Measurements from ENCODE around the gene CHST8.

CHST8 gene

GRCh38 chr19:33799476-33799875 is 177.7 kb downstream of the CHST8 start:
- TF ChIP-seq CTCF (IDR thresholded peaks at IDR 0.05; ENCODE audit: poor library complexity, severe bottlenecking): no peak
- Histone ChIP-seq H3K4me1 (ENCODE audit: insufficient read depth, poor library complexity, severe bottlenecking) (peaks cover 5% of the 10 kb centered on the region), H3K36me3 (ENCODE audit: low read depth) (peaks cover 31% of the 10 kb centered on the region), H3K27me3 (ENCODE audit: insufficient read depth, poor library complexity, severe bottlenecking) (no peaks in the 10 kb centered on the region), H3K9me3 (ENCODE audit: severe bottlenecking) (no peaks in the 10 kb centered on the region), H3K4me3 (ENCODE audit: severe bottlenecking) (no peak overlapping the region), H3K27ac (ENCODE audit: poor library complexity, severe bottlenecking) (no peak overlapping the region)
- DNase-seq (ENCODE audit: low spot score): no peak
- no peak for ATAC-seq (ENCODE audit: low read depth)

- Histone ChIP-seq H3K9me3 (ENCODE audit: severe bottlenecking) (no peaks in the 10 kb centered on the region), H3K4me1 (ENCODE audit: insufficient read depth, poor library complexity, severe bottlenecking) (peaks cover 5% of the 10 kb centered on the region), H3K27me3 (ENCODE audit: insufficient read depth, poor library complexity, severe bottlenecking) (no peaks in the 10 kb centered on the region), H3K36me3 (ENCODE audit: low read depth) (peaks cover 35% of the 10 kb centered on the region), H3K4me3 (ENCODE audit: severe bottlenecking) (no peak overlapping the region), H3K27ac (ENCODE audit: poor library complexity, severe bottlenecking) (no peak overlapping the region)
- TF ChIP-seq CTCF (IDR thresholded peaks at IDR 0.05; ENCODE audit: poor library complexity, severe bottlenecking): no peak
- DNase-seq (ENCODE audit: low spot score) (no peak), ATAC-seq (ENCODE audit: low read depth) (no peak)
These were observed 178.4 kb downstream of the CHST8 start for GRCh38 chr19:33800012-33800680.

GRCh38 chr19:33801411-33801810 is 179.7 kb downstream of the CHST8 start:
- H3K36me3 ChIP-seq (ENCODE audit: low read depth): peaks cover 40% of the 10 kb centered on the region
- TF ChIP-seq CTCF (IDR thresholded peaks at IDR 0.05; ENCODE audit: poor library complexity, severe bottlenecking): no peak
- no peak overlapping the region for H3K4me3 ChIP-seq (ENCODE audit: severe bottlenecking)
- ATAC-seq (ENCODE audit: low read depth): no peak
- no peak overlapping the region for H3K27ac ChIP-seq (ENCODE audit: poor library complexity, severe bottlenecking)
- no peak for DNase-seq (ENCODE audit: low spot score)
- no peaks in the 10 kb centered on the region for H3K9me3 ChIP-seq (ENCODE audit: severe bottlenecking)
- H3K4me1 ChIP-seq (ENCODE audit: insufficient read depth, poor library complexity, severe bottlenecking): peaks cover 5% of the 10 kb centered on the region
- no peaks in the 10 kb centered on the region for H3K27me3 ChIP-seq (ENCODE audit: insufficient read depth, poor library complexity, severe bottlenecking)

GRCh38 chr19:33802001-33802400 is 180.2 kb downstream of the CHST8 start:
- H3K36me3 ChIP-seq (ENCODE audit: low read depth): peaks cover 43% of the 10 kb centered on the region
- H3K4me3 ChIP-seq (ENCODE audit: severe bottlenecking): no peak overlapping the region
- H3K27ac ChIP-seq (ENCODE audit: poor library complexity, severe bottlenecking): no peak overlapping the region
- H3K4me1 ChIP-seq (ENCODE audit: insufficient read depth, poor library complexity, severe bottlenecking): peaks cover 5% of the 10 kb centered on the region
- no peak for DNase-seq (ENCODE audit: low spot score)
- H3K9me3 ChIP-seq (ENCODE audit: severe bottlenecking): no peaks in the 10 kb centered on the region
- no peak for TF ChIP-seq CTCF (IDR thresholded peaks at IDR 0.05; ENCODE audit: poor library complexity, severe bottlenecking)
- H3K27me3 ChIP-seq (ENCODE audit: insufficient read depth, poor library complexity, severe bottlenecking): no peaks in the 10 kb centered on the region
- no peak for ATAC-seq (ENCODE audit: low read depth)

GRCh38 chr19:33802801-33803200 is 181.0 kb downstream of the CHST8 start:
- DNase-seq (ENCODE audit: low spot score) (no peak), ATAC-seq (ENCODE audit: low read depth) (no peak)
- Histone ChIP-seq H3K4me1 (ENCODE audit: insufficient read depth, poor library complexity, severe bottlenecking) (peaks cover 5% of the 10 kb centered on the region), H3K4me3 (ENCODE audit: severe bottlenecking) (no peak overlapping the region), H3K36me3 (ENCODE audit: low read depth) (peaks cover 49% of the 10 kb centered on the region), H3K27ac (ENCODE audit: poor library complexity, severe bottlenecking) (no peak overlapping the region), H3K9me3 (ENCODE audit: severe bottlenecking) (no peaks in the 10 kb centered on the region), H3K27me3 (ENCODE audit: insufficient read depth, poor library complexity, severe bottlenecking) (no peaks in the 10 kb centered on the region)
- TF ChIP-seq CTCF (IDR thresholded peaks at IDR 0.05; ENCODE audit: poor library complexity, severe bottlenecking): no peak

Data from RWPE2 (cell line).